SU-DHL-6 (cell line): ENCODE results near the gene AREL1.

Experiments used
- CTCF ChIP-seq: fragments of 200-600 bp; sonication (generic); IDR thresholded peaks from one replicate; pipeline ENCODE4 v1.5.1; 2017; ENCODE audit warnings: antibody characterized with exemption, mild to moderate bottlenecking, low read length, moderate library complexity; ENCODE audit not compliant: insufficient read depth, poor library complexity, severe bottlenecking
- EZH2phosphoT487 ChIP-seq: fragments of 200-600 bp; sonication (generic), shearing (Covaris generic); conservative IDR thresholded peaks from 2 replicates; pipeline ENCODE4 v1.6.1; 2018; ENCODE audit warnings: mild to moderate bottlenecking, antibody characterized with exemption, low read length, moderate library complexity, mixed read lengths

- TF ChIP-seq CTCF (no peak), EZH2phosphoT487 (no peak)
Measured at GRCh38 chr14:74647678-74648461, 65.0 kb downstream of the AREL1 start.
